GM12874 (cell line): ENCODE data around the gene SIRT2.

ENCODE experiments used
- TF ChIP-seq, protein P1 (sequence below): IDR thresholded peaks from 2 replicates; pipeline ENCODE4 v1.5.1; 2011; ENCODE audit warnings: low read depth, mild to moderate bottlenecking, control low read depth, low read length, moderate library complexity; ENCODE audit not compliant: insufficient read depth

Gene SIRT2

DNA sequence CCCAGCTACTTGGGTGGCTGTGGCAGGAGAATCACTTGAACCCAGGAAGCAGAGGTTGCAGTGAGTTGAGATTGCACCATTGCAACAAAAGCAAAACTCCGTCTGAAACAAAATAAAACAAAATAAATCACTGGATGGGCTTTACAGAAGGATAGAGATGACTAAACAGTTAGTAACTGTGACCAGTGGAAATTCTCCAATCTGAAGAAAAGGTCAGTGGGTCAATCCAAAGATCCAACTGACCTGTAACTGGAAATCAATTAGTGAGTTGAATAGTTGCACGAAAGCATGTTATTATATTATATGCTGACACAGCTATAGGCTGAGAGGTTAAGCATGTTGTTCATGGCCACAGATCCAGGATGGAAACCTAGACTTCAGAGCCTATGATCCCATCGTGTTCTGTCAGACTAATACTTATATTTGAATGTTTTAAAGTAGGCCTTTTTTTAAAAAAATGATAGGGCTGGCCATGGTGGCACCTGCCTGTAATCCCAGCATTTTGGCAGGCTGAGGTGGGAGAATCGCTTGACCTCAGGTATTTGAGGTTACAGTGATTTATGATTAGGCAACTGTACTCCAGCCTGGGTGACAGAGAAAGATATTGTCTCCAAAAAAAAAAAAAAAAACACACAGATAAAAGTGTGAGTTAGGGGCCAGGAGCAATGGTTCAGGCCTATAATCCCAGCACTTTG lies 69.2 kb downstream of the SIRT2 start:
- TF ChIP-seq, protein P1, sequence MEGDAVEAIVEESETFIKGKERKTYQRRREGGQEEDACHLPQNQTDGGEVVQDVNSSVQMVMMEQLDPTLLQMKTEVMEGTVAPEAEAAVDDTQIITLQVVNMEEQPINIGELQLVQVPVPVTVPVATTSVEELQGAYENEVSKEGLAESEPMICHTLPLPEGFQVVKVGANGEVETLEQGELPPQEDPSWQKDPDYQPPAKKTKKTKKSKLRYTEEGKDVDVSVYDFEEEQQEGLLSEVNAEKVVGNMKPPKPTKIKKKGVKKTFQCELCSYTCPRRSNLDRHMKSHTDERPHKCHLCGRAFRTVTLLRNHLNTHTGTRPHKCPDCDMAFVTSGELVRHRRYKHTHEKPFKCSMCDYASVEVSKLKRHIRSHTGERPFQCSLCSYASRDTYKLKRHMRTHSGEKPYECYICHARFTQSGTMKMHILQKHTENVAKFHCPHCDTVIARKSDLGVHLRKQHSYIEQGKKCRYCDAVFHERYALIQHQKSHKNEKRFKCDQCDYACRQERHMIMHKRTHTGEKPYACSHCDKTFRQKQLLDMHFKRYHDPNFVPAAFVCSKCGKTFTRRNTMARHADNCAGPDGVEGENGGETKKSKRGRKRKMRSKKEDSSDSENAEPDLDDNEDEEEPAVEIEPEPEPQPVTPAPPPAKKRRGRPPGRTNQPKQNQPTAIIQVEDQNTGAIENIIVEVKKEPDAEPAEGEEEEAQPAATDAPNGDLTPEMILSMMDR = no peak
